Hepatocyte (in vitro differentiated cells): ENCODE data around the gene MYOZ2. TPM values are rescaled to one million over a fixed set of nuclear protein-coding genes. Genes with fewer than 3 reads are reported as not detected.

Source experiments
- DNase-seq: peaks from one replicate; pipeline ENCODE4 v3.0.0-alpha.2; 2016; ENCODE audit warnings: low spot score
- H2AFZ ChIP-seq: fragments of 200-600 bp; sonication (generic); 2 replicates; pipeline ENCODE4 v1.6.0; 2016; ENCODE audit warnings: antibody characterized with exemption, mild to moderate bottlenecking
- H3K27ac ChIP-seq: fragments of 200-600 bp; sonication (generic); 2 replicates; pipeline ENCODE4 v1.5.1; 2016; ENCODE audit warnings: mild to moderate bottlenecking
- H3K27me3 ChIP-seq: fragments of 200-600 bp; sonication (generic); 2 replicates; pipeline ENCODE4 v1.6.1; 2016
- H3K36me3 ChIP-seq: fragments of 200-600 bp; sonication (generic); replicated peaks from 2 replicates; pipeline ENCODE4 v1.5.1; 2016; ENCODE audit warnings: low read depth; ENCODE audit not compliant: insufficient read depth
- H3K4me1 ChIP-seq: fragments of 200-600 bp; sonication (generic); 2 replicates; pipeline ENCODE4 v1.5.1; 2016; ENCODE audit warnings: mild to moderate bottlenecking, moderate library complexity; ENCODE audit not compliant: insufficient read depth
- H3K4me2 ChIP-seq: fragments of 200-600 bp; sonication (generic); 2 replicates; pipeline ENCODE4 v1.6.0; 2016
- H3K4me3 ChIP-seq: fragments of 200-600 bp; sonication (generic); 2 replicates; pipeline ENCODE4 v1.5.1; 2016; ENCODE audit warnings: mild to moderate bottlenecking
- H3K79me2 ChIP-seq: fragments of 200-600 bp; sonication (generic); 2 replicates; pipeline ENCODE4 v1.6.0; 2017; ENCODE audit warnings: mild to moderate bottlenecking
- H3K9me2 ChIP-seq: fragments of 200-600 bp; sonication (generic); replicated peaks from 2 replicates; pipeline ENCODE4 v1.6.0; 2017; ENCODE audit warnings: mild to moderate bottlenecking; ENCODE audit not compliant: insufficient read depth
- H3K9me3 ChIP-seq: fragments of 200-600 bp; sonication (generic); 2 replicates; pipeline ENCODE4 v1.5.1; 2016; ENCODE audit warnings: low read depth, mild to moderate bottlenecking
- H4K20me1 ChIP-seq: fragments of 200-600 bp; sonication (generic); 2 replicates; pipeline ENCODE4 v1.6.0; 2016; ENCODE audit warnings: mild to moderate bottlenecking; ENCODE audit not compliant: insufficient read depth, poor library complexity, severe bottlenecking
- CTCF ChIP-seq: fragments of 200-600 bp; sonication (generic); IDR thresholded peaks from 2 replicates; pipeline ENCODE4 v1.5.1; 2016; ENCODE audit warnings: antibody characterized with exemption, mild to moderate bottlenecking; ENCODE audit not compliant: poor library complexity
- EZH2 ChIP-seq: fragments of 200-600 bp; sonication (generic); IDR thresholded peaks from 2 replicates; pipeline ENCODE4 v1.6.1; 2016; ENCODE audit warnings: antibody characterized with exemption, mild to moderate bottlenecking, borderline replicate concordance
- EZH2phosphoT487 ChIP-seq: fragments of 200-600 bp; sonication (generic); IDR thresholded peaks from one replicate; pipeline ENCODE4 v1.6.1; 2018; ENCODE audit warnings: antibody characterized with exemption, mild to moderate bottlenecking, low read depth, moderate library complexity; ENCODE audit not compliant: unreplicated experiment, severe bottlenecking
- WGBS: methylation state at CpG from one replicate; pipeline ENCODE4 v1.1.6; 2016; ENCODE audit warnings: low lambda C conversion rate; ENCODE audit errors: missing lambda C conversion rate; 5-methylcytosine and 5-hydroxymethylcytosine counted together
- polyA plus RNA-seq: library from polyadenylated mRNA; unstranded; fragments of >200 nt; fragmentation: Nextera tagmentation; extraction: Ambion mirVana; gene quantifications from 2 replicates; pipeline ENCODE4 v1.2.1, GENCODE V29; 2016
- total RNA-seq: library from RNA; depleted of rRNA; stranded (reverse); fragments of >200 nt; gene quantifications from 2 replicates; pipeline ENCODE4 v1.2.3, GENCODE V29; 2014

MYOZ2 gene
- total and polyA plus RNA-seq, 2 experiments from 2014 or later = 0.10 TPM; not detected in 1

GRCh38 chr4:119149110-119149509 lies 13.5 kb downstream of the MYOZ2 start:
- H3K79me2 ChIP-seq = no peaks in the 10 kb centered on the region
- H3K9me2 ChIP-seq = no peaks in the 10 kb centered on the region
- no peak overlapping the region for H3K27ac ChIP-seq
- H3K4me3 ChIP-seq = no peak overlapping the region
- no peak overlapping the region for H3K4me2 ChIP-seq
- 86% methylated on average over 7 of the region's 7 CpGs for WGBS
- H4K20me1 ChIP-seq = no peaks in the 10 kb centered on the region
- no peaks in the 10 kb centered on the region for H3K4me1 ChIP-seq
- H2AFZ ChIP-seq = no peak overlapping the region
- DNase-seq = no peak
- H3K27me3 ChIP-seq = no peaks in the 10 kb centered on the region
- TF ChIP-seq EZH2phosphoT487 (no peak), EZH2 (no peak), CTCF (no peak)
- H3K36me3 ChIP-seq = no peaks in the 10 kb centered on the region
- no peaks in the 10 kb centered on the region for H3K9me3 ChIP-seq

- no peak for DNase-seq
- Histone ChIP-seq H3K4me3 (no peak overlapping the region), H2AFZ (no peak overlapping the region), H3K4me2 (no peak overlapping the region), H3K27ac (no peak overlapping the region), H4K20me1 (no peaks in the 10 kb centered on the region), H3K9me3 (no peaks in the 10 kb centered on the region), H3K79me2 (no peaks in the 10 kb centered on the region), H3K27me3 (no peaks in the 10 kb centered on the region), H3K4me1 (no peaks in the 10 kb centered on the region), H3K9me2 (no peaks in the 10 kb centered on the region), H3K36me3 (no peaks in the 10 kb centered on the region)
- WGBS = 77% methylated on average over 2 of the region's 2 CpGs
- TF ChIP-seq CTCF (no peak), EZH2phosphoT487 (no peak), EZH2 (no peak)
These were observed 15.5 kb downstream of the MYOZ2 start for GRCh38 chr4:119151161-119151560.

- no peak overlapping the region for H3K4me3 ChIP-seq
- no peaks in the 10 kb centered on the region for H3K4me1 ChIP-seq
- DNase-seq = no peak
- H3K27me3 ChIP-seq = no peaks in the 10 kb centered on the region
- 86% methylated on average over 2 of the region's 2 CpGs for WGBS
- H3K9me3 ChIP-seq = no peaks in the 10 kb centered on the region
- H3K9me2 ChIP-seq = no peaks in the 10 kb centered on the region
- no peaks in the 10 kb centered on the region for H3K79me2 ChIP-seq
- H4K20me1 ChIP-seq = no peaks in the 10 kb centered on the region
- TF ChIP-seq EZH2 (no peak), EZH2phosphoT487 (no peak)
- H3K27ac ChIP-seq = no peak overlapping the region
- H3K4me2 ChIP-seq = no peak overlapping the region
- no peak overlapping the region for H2AFZ ChIP-seq
- H3K36me3 ChIP-seq = no peaks in the 10 kb centered on the region
These were observed 17.1 kb downstream of the MYOZ2 start for GRCh38 chr4:119152741-119153140.

- Histone ChIP-seq H3K79me2 (no peaks in the 10 kb centered on the region), H3K9me2 (no peaks in the 10 kb centered on the region), H3K27ac (no peak overlapping the region), H3K4me3 (no peak overlapping the region), H3K4me1 (no peaks in the 10 kb centered on the region), H2AFZ (no peak overlapping the region), H3K27me3 (no peaks in the 10 kb centered on the region), H3K9me3 (no peaks in the 10 kb centered on the region), H4K20me1 (no peaks in the 10 kb centered on the region), H3K4me2 (no peak overlapping the region), H3K36me3 (no peaks in the 10 kb centered on the region)
- TF ChIP-seq CTCF = no peak
- WGBS = 81% methylated on average over 5 of the region's 5 CpGs
- no peak for DNase-seq
These were observed 26.5 kb downstream of the MYOZ2 start for GRCh38 chr4:119162174-119162573.
